ENCODE data around the gene ASPG. TPM values are rescaled to one million over a fixed set of nuclear protein-coding genes. Genes with fewer than 3 reads are reported as not detected.

The ASPG gene
- total RNA-seq, 2 experiments from 2014 or later: not detected

DNA sequence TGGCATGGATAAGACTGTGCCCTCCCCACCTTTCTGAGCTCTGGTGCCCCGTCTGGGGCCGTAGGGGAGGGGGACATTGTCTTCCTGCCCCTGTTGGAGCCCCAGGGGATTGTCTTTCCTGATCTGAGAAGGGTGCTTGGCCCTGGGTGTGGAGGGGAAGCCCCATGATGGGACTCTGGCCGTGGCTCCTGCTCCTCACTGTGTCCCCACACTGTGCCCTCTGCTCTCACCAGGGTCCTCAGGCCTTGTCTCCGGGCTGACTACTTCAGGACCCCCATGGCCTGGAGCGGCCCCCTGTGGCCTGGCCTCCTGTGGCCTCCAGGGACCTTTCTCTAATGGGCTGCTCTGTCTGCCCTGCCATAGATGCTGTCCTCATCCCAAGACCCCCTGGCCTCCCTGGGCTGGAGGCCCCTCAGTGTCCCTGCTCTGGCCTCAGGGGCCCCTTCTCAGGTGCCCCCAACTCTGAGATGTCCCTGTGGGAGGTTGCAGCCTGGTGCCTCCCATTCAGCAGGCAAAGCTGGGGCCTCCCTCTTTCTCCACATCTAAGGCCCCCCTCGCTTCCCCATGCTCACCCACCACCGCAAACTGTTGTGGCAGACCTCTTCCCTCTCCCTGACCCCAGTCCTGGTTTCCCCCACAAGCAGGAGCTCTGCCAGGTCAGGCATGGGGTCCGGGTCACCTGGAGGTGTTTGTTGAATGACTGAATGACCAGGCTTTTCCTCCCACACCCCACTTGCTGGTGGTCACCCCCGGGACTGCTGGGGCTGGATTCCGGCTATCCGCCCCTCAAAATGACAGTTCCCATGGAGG is 56.8 kb downstream of the ASPG start:
- Histone ChIP-seq H3K9me3 (ENCODE audit: low read length) (no peaks in the 10 kb centered on the region), H3K36me3 (ENCODE audit: insufficient read depth, low read length) (no peaks in the 10 kb centered on the region), H4K20me1 (ENCODE audit: insufficient read depth, low read length) (no peaks in the 10 kb centered on the region), H3K4me1 (ENCODE audit: insufficient read depth, low read length, poor library complexity, severe bottlenecking) (no peaks in the 10 kb centered on the region), H3K4me3 (ENCODE audit: low read depth, low read length, poor library complexity, severe bottlenecking) (no peak overlapping the region), H3K27ac (ENCODE audit: low read depth, low read length, poor library complexity, severe bottlenecking) (no peak overlapping the region), H3K9me2 (ENCODE audit: insufficient read depth, low read length) (no peaks in the 10 kb centered on the region), H3K4me2 (ENCODE audit: low read length) (no peak overlapping the region), H2AFZ (ENCODE audit: low read length) (no peak overlapping the region), H3K79me2 (ENCODE audit: insufficient read depth, low read depth, low read length) (no peaks in the 10 kb centered on the region)
- no peak for DNase-seq (ENCODE audit: low spot score)
- BruUV-seq (replicated peaks): no TSS peak
- intact Hi-C loops (cut with micrococcal nuclease; ENCODE audit: unreplicated experiment): no loop called here
- ChIA-PET CTCF (ENCODE audit: unreplicated experiment) (no interaction called here), POLR2A (no interaction called here)
- TF ChIP-seq EZH2phosphoT487 (IDR thresholded peaks at IDR 0.05; ENCODE audit: borderline replicate concordance, low read depth, low read length) (no peak), CTCF (conservative IDR thresholded peaks at IDR 0.05; ENCODE audit: low read length) (no peak)

DNA sequence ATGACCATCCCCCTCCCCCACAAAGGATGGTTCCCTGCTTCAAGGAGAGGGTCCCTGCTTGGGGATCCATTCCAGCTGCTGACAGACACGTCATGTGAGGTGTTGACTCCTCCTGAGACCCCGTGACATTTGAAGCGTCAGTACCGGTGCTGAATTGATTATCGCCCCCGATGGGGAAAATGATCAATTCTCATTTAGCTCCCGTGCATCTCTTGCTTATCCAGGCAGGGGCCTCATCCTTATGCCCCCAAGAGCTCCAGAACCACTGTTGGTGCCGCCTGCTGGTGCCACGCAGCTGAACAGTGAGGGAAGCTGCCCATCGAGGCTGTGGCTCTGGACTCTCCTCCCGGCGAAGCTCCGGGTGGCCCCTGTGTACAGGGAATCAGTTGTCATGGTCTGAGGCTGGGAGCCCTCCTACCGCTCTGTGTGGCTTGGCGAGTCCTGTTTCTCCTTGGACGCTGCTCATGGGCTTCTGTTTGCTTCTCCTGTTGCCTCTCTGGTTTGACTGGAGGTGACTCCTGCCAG is 57.5 kb downstream of the ASPG start:
- TF ChIP-seq CTCF (conservative IDR thresholded peaks at IDR 0.05; ENCODE audit: low read length) (no peak), EZH2phosphoT487 (IDR thresholded peaks at IDR 0.05; ENCODE audit: borderline replicate concordance, low read depth, low read length) (no peak)
- Histone ChIP-seq H3K36me3 (ENCODE audit: insufficient read depth, low read length) (no peaks in the 10 kb centered on the region), H3K4me1 (ENCODE audit: insufficient read depth, low read length, poor library complexity, severe bottlenecking) (no peaks in the 10 kb centered on the region), H2AFZ (ENCODE audit: low read length) (no peak overlapping the region), H3K4me2 (ENCODE audit: low read length) (no peak overlapping the region), H3K9me2 (ENCODE audit: insufficient read depth, low read length) (no peaks in the 10 kb centered on the region), H3K4me3 (ENCODE audit: low read depth, low read length, poor library complexity, severe bottlenecking) (no peak overlapping the region), H3K9me3 (ENCODE audit: low read length) (no peaks in the 10 kb centered on the region), H3K27ac (ENCODE audit: low read depth, low read length, poor library complexity, severe bottlenecking) (no peak overlapping the region), H4K20me1 (ENCODE audit: insufficient read depth, low read length) (no peaks in the 10 kb centered on the region), H3K79me2 (ENCODE audit: insufficient read depth, low read depth, low read length) (no peaks in the 10 kb centered on the region)
- intact Hi-C loops (cut with micrococcal nuclease; ENCODE audit: unreplicated experiment): no loop called here
- ChIA-PET POLR2A (no interaction called here), CTCF (ENCODE audit: unreplicated experiment) (no interaction called here)
- no TSS peak for BruUV-seq (replicated peaks)
- no peak for DNase-seq (ENCODE audit: low spot score)

Measured in OCI-LY7 (cell line).